Measurements from ENCODE around the gene GRID2.

GRID2 gene

GRCh38 chr4:92760433-92760832, 456.7 kb downstream of the GRID2 start:
- no peaks in the 10 kb centered on the region for H3K27me3 ChIP-seq (ENCODE audit: control insufficient read depth, insufficient read depth, low read length)
- no peak overlapping the region for H3K4me3 ChIP-seq (ENCODE audit: low read depth, low read length)
- H3K9me3 ChIP-seq (ENCODE audit: control insufficient read depth, insufficient read depth, low read length): no peaks in the 10 kb centered on the region
- H3K36me3 ChIP-seq (ENCODE audit: control insufficient read depth, insufficient read depth, low read length): no peaks in the 10 kb centered on the region
- no peak overlapping the region for H3K9ac ChIP-seq (ENCODE audit: low read depth, low read length)
- no peaks in the 10 kb centered on the region for H3K4me1 ChIP-seq (ENCODE audit: control insufficient read depth, insufficient read depth, low read length)

- no peaks in the 10 kb centered on the region for H3K27me3 ChIP-seq (ENCODE audit: control insufficient read depth, insufficient read depth, low read length)
- no peaks in the 10 kb centered on the region for H3K9me3 ChIP-seq (ENCODE audit: control insufficient read depth, insufficient read depth, low read length)
- H3K4me3 ChIP-seq (ENCODE audit: low read depth, low read length): no peak overlapping the region
- no peaks in the 10 kb centered on the region for H3K36me3 ChIP-seq (ENCODE audit: control insufficient read depth, insufficient read depth, low read length)
- no peaks in the 10 kb centered on the region for H3K4me1 ChIP-seq (ENCODE audit: control insufficient read depth, insufficient read depth, low read length)
- no peak overlapping the region for H3K9ac ChIP-seq (ENCODE audit: low read depth, low read length)
These were observed 472.3 kb downstream of the GRID2 start for GRCh38 chr4:92776080-92776479.

- Histone ChIP-seq H3K4me1 (ENCODE audit: control insufficient read depth, insufficient read depth, low read length) (no peaks in the 10 kb centered on the region), H3K4me3 (ENCODE audit: low read depth, low read length) (no peak overlapping the region), H3K9ac (ENCODE audit: low read depth, low read length) (no peak overlapping the region), H3K36me3 (ENCODE audit: control insufficient read depth, insufficient read depth, low read length) (no peaks in the 10 kb centered on the region), H3K27me3 (ENCODE audit: control insufficient read depth, insufficient read depth, low read length) (no peaks in the 10 kb centered on the region), H3K9me3 (ENCODE audit: control insufficient read depth, insufficient read depth, low read length) (no peaks in the 10 kb centered on the region)
These were observed 486.0 kb downstream of the GRID2 start for GRCh38 chr4:92789741-92790140.

- Histone ChIP-seq H3K4me1 (ENCODE audit: control insufficient read depth, insufficient read depth, low read length) (no peaks in the 10 kb centered on the region), H3K36me3 (ENCODE audit: control insufficient read depth, insufficient read depth, low read length) (no peaks in the 10 kb centered on the region), H3K4me3 (ENCODE audit: low read depth, low read length) (no peak overlapping the region), H3K9me3 (ENCODE audit: control insufficient read depth, insufficient read depth, low read length) (no peaks in the 10 kb centered on the region), H3K9ac (ENCODE audit: low read depth, low read length) (no peak overlapping the region), H3K27me3 (ENCODE audit: control insufficient read depth, insufficient read depth, low read length) (no peaks in the 10 kb centered on the region)
These were observed 488.2 kb downstream of the GRID2 start for GRCh38 chr4:92791871-92792440.

- no peak overlapping the region for H3K9ac ChIP-seq (ENCODE audit: low read depth, low read length)
- no peak overlapping the region for H3K4me3 ChIP-seq (ENCODE audit: low read depth, low read length)
- no peaks in the 10 kb centered on the region for H3K9me3 ChIP-seq (ENCODE audit: control insufficient read depth, insufficient read depth, low read length)
- H3K4me1 ChIP-seq (ENCODE audit: control insufficient read depth, insufficient read depth, low read length): no peaks in the 10 kb centered on the region
- H3K36me3 ChIP-seq (ENCODE audit: control insufficient read depth, insufficient read depth, low read length): no peaks in the 10 kb centered on the region
- H3K27me3 ChIP-seq (ENCODE audit: control insufficient read depth, insufficient read depth, low read length): no peaks in the 10 kb centered on the region
These were observed 505.6 kb downstream of the GRID2 start for GRCh38 chr4:92809381-92809780.

- H3K36me3 ChIP-seq (ENCODE audit: control insufficient read depth, insufficient read depth, low read length): no peaks in the 10 kb centered on the region
- H3K27me3 ChIP-seq (ENCODE audit: control insufficient read depth, insufficient read depth, low read length): no peaks in the 10 kb centered on the region
- no peak overlapping the region for H3K4me3 ChIP-seq (ENCODE audit: low read depth, low read length)
- H3K9me3 ChIP-seq (ENCODE audit: control insufficient read depth, insufficient read depth, low read length): no peaks in the 10 kb centered on the region
- no peak overlapping the region for H3K9ac ChIP-seq (ENCODE audit: low read depth, low read length)
- no peaks in the 10 kb centered on the region for H3K4me1 ChIP-seq (ENCODE audit: control insufficient read depth, insufficient read depth, low read length)
These were observed 508.9 kb downstream of the GRID2 start for GRCh38 chr4:92812652-92813051.

GRCh38 chr4:92814677-92815076, 510.9 kb downstream of the GRID2 start:
- Histone ChIP-seq H3K27me3 (ENCODE audit: control insufficient read depth, insufficient read depth, low read length) (no peaks in the 10 kb centered on the region), H3K4me3 (ENCODE audit: low read depth, low read length) (no peak overlapping the region), H3K9me3 (ENCODE audit: control insufficient read depth, insufficient read depth, low read length) (no peaks in the 10 kb centered on the region), H3K4me1 (ENCODE audit: control insufficient read depth, insufficient read depth, low read length) (no peaks in the 10 kb centered on the region), H3K36me3 (ENCODE audit: control insufficient read depth, insufficient read depth, low read length) (no peaks in the 10 kb centered on the region), H3K9ac (ENCODE audit: low read depth, low read length) (no peak overlapping the region)

- H3K9ac ChIP-seq (ENCODE audit: low read depth, low read length): no peak overlapping the region
- H3K36me3 ChIP-seq (ENCODE audit: control insufficient read depth, insufficient read depth, low read length): no peaks in the 10 kb centered on the region
- no peaks in the 10 kb centered on the region for H3K27me3 ChIP-seq (ENCODE audit: control insufficient read depth, insufficient read depth, low read length)
- H3K9me3 ChIP-seq (ENCODE audit: control insufficient read depth, insufficient read depth, low read length): no peaks in the 10 kb centered on the region
- no peak overlapping the region for H3K4me3 ChIP-seq (ENCODE audit: low read depth, low read length)
- no peaks in the 10 kb centered on the region for H3K4me1 ChIP-seq (ENCODE audit: control insufficient read depth, insufficient read depth, low read length)
These were observed 521.5 kb downstream of the GRID2 start for GRCh38 chr4:92825256-92825655.

GRCh38 chr4:92825791-92826190, 522.0 kb downstream of the GRID2 start:
- H3K4me1 ChIP-seq (ENCODE audit: control insufficient read depth, insufficient read depth, low read length): no peaks in the 10 kb centered on the region
- H3K4me3 ChIP-seq (ENCODE audit: low read depth, low read length): no peak overlapping the region
- no peak overlapping the region for H3K9ac ChIP-seq (ENCODE audit: low read depth, low read length)
- H3K27me3 ChIP-seq (ENCODE audit: control insufficient read depth, insufficient read depth, low read length): no peaks in the 10 kb centered on the region
- no peaks in the 10 kb centered on the region for H3K9me3 ChIP-seq (ENCODE audit: control insufficient read depth, insufficient read depth, low read length)
- H3K36me3 ChIP-seq (ENCODE audit: control insufficient read depth, insufficient read depth, low read length): no peaks in the 10 kb centered on the region

GRCh38 chr4:92830771-92831170, 527.0 kb downstream of the GRID2 start:
- Histone ChIP-seq H3K36me3 (ENCODE audit: control insufficient read depth, insufficient read depth, low read length) (no peaks in the 10 kb centered on the region), H3K9me3 (ENCODE audit: control insufficient read depth, insufficient read depth, low read length) (no peaks in the 10 kb centered on the region), H3K9ac (ENCODE audit: low read depth, low read length) (no peak overlapping the region), H3K4me3 (ENCODE audit: low read depth, low read length) (no peak overlapping the region), H3K4me1 (ENCODE audit: control insufficient read depth, insufficient read depth, low read length) (no peaks in the 10 kb centered on the region), H3K27me3 (ENCODE audit: control insufficient read depth, insufficient read depth, low read length) (no peaks in the 10 kb centered on the region)

GRCh38 chr4:92840880-92841279, 537.1 kb downstream of the GRID2 start:
- no peaks in the 10 kb centered on the region for H3K36me3 ChIP-seq (ENCODE audit: control insufficient read depth, insufficient read depth, low read length)
- H3K9ac ChIP-seq (ENCODE audit: low read depth, low read length): no peak overlapping the region
- peaks cover 2% of the 10 kb centered on the region for H3K4me1 ChIP-seq (ENCODE audit: control insufficient read depth, insufficient read depth, low read length)
- H3K9me3 ChIP-seq (ENCODE audit: control insufficient read depth, insufficient read depth, low read length): no peaks in the 10 kb centered on the region
- no peaks in the 10 kb centered on the region for H3K27me3 ChIP-seq (ENCODE audit: control insufficient read depth, insufficient read depth, low read length)
- no peak overlapping the region for H3K4me3 ChIP-seq (ENCODE audit: low read depth, low read length)

- H3K36me3 ChIP-seq (ENCODE audit: control insufficient read depth, insufficient read depth, low read length): no peaks in the 10 kb centered on the region
These were observed 540.0 kb downstream of the GRID2 start for GRCh38 chr4:92843784-92844183.

More at GRCh38 chr4:92843784-92844183, 540.0 kb downstream of the GRID2 start:
- no peaks in the 10 kb centered on the region for H3K9me3 ChIP-seq (ENCODE audit: control insufficient read depth, insufficient read depth, low read length)
- H3K4me3 ChIP-seq (ENCODE audit: low read depth, low read length): no peak overlapping the region
- no peak overlapping the region for H3K9ac ChIP-seq (ENCODE audit: low read depth, low read length)
- H3K27me3 ChIP-seq (ENCODE audit: control insufficient read depth, insufficient read depth, low read length): no peaks in the 10 kb centered on the region
- peaks cover 5% of the 10 kb centered on the region for H3K4me1 ChIP-seq (ENCODE audit: control insufficient read depth, insufficient read depth, low read length)
